IPS-NIHi7 (cell line): ENCODE measurements around the gene BGN.

Experiments
- DNase-seq: peaks from one replicate; pipeline ENCODE4 v3.0.0; 2012; ENCODE audit warnings: mixed read lengths; ENCODE audit errors: extremely low spot score

BGN gene

GRCh38 chrX:153504445-153505016 is 9.8 kb downstream of the BGN start:
- DNase-seq = no peak

GRCh38 chrX:153505361-153505760 is 10.6 kb downstream of the BGN start:
- no peak for DNase-seq

- DNase-seq = peak; percentile 92
Measured at GRCh38 chrX:153507484-153508178, 12.9 kb downstream of the BGN start.

- no peak for DNase-seq
Measured at GRCh38 chrX:153509592-153509991, 14.8 kb downstream of the BGN start.

- no peak for DNase-seq
Measured at GRCh38 chrX:153510383-153510782, 15.6 kb downstream of the BGN start.

- no peak for DNase-seq
Measured at GRCh38 chrX:153511784-153512500, 17.2 kb downstream of the BGN start.

GRCh38 chrX:153512501-153512893 is 17.7 kb downstream of the BGN start:
- DNase-seq = no peak

- DNase-seq = no peak
Measured at GRCh38 chrX:153513265-153513664, 18.5 kb downstream of the BGN start.

- DNase-seq = no peak
Measured at GRCh38 chrX:153514259-153514658, 19.5 kb downstream of the BGN start.

- DNase-seq = no peak
Measured at GRCh38 chrX:153515435-153515834, 20.7 kb downstream of the BGN start.

GRCh38 chrX:153516073-153516472 is 21.3 kb downstream of the BGN start:
- no peak for DNase-seq

GRCh38 chrX:153517423-153517822 is 22.6 kb downstream of the BGN start, which contains the start of gene ATP2B3:
TSS of gene ATP2B3 (plus strand) at chrX:153517642. CDS start at chrX:153536248, 18,606 bp downstream.
- no peak for DNase-seq

GRCh38 chrX:153517946-153518834 is 23.4 kb downstream of the BGN start:
- no peak for DNase-seq

GRCh38 chrX:153519569-153520286 is 24.9 kb downstream of the BGN start:
- no peak for DNase-seq

GRCh38 chrX:153520287-153520917 is 25.6 kb downstream of the BGN start:
- DNase-seq = no peak

- no peak for DNase-seq
Measured at GRCh38 chrX:153521034-153521433, 26.3 kb downstream of the BGN start.

- peak; percentile 29 for DNase-seq
Measured at GRCh38 chrX:153522259-153522658, 27.5 kb downstream of the BGN start.

GRCh38 chrX:153523269-153523668 is 28.5 kb downstream of the BGN start:
- no peak for DNase-seq

GRCh38 chrX:153524234-153524633 is 29.5 kb downstream of the BGN start:
- no peak for DNase-seq

- no peak for DNase-seq
Measured at GRCh38 chrX:153525451-153525850, 30.7 kb downstream of the BGN start.

- no peak for DNase-seq
Measured at GRCh38 chrX:153526042-153526441, 31.3 kb downstream of the BGN start.
